WTC11 (cell line): ENCODE data around the gene BOD1L1.

Source experiments
- CREB1 ChIP-seq: sonication (generic); formaldehyde crosslinking; IDR thresholded peaks from 2 replicates; pipeline ENCODE4 v1.8.0; 2023; ENCODE audit warnings: mild to moderate bottlenecking, missing genetic modification reagents
- TEAD4 ChIP-seq: sonication (generic); formaldehyde crosslinking; IDR thresholded peaks from 2 replicates; pipeline ENCODE4 v1.8.0; 2022; ENCODE audit warnings: mild to moderate bottlenecking, missing genetic modification reagents
- ZNF232 ChIP-seq: sonication (generic); formaldehyde crosslinking; IDR thresholded peaks from 2 replicates; pipeline ENCODE4 v1.8.0; 2022; ENCODE audit warnings: mild to moderate bottlenecking, missing genetic modification reagents
- ZNF263 ChIP-seq: sonication (generic); formaldehyde crosslinking; IDR thresholded peaks from 2 replicates; pipeline ENCODE4 v1.8.1; 2022; ENCODE audit warnings: low read depth, mild to moderate bottlenecking, moderate library complexity, missing genetic modification reagents
- TF ChIP-seq, protein P1 (sequence below): sonication (generic); formaldehyde crosslinking; IDR thresholded peaks from 2 replicates; pipeline ENCODE4 v1.8.0; 2022; ENCODE audit warnings: missing genetic modification reagents
- TF ChIP-seq, protein P2 (sequence below): fragments of 200-600 bp; IDR thresholded peaks from 2 replicates; pipeline ENCODE4 v1.8.0; 2022; ENCODE audit warnings: antibody characterized with exemption
- TF ChIP-seq, protein P3 (sequence below): sonication (generic); formaldehyde crosslinking; IDR thresholded peaks from 2 replicates; pipeline ENCODE4 v1.8.1; 2022; ENCODE audit warnings: low read depth, missing genetic modification reagents, borderline replicate concordance
- TF ChIP-seq, protein P4 (sequence below): sonication (generic); formaldehyde crosslinking; IDR thresholded peaks from 2 replicates; pipeline ENCODE4 v1.8.0; 2022; ENCODE audit warnings: mild to moderate bottlenecking, missing genetic modification reagents
- TF ChIP-seq, protein P5 (sequence below): sonication (generic); formaldehyde crosslinking; IDR thresholded peaks from 2 replicates; pipeline ENCODE4 v1.8.1; 2023; ENCODE audit warnings: mild to moderate bottlenecking, missing genetic modification reagents, moderate library complexity
- TF ChIP-seq, protein P6 (sequence below): sonication (generic); formaldehyde crosslinking; IDR thresholded peaks from 2 replicates; pipeline ENCODE4 v1.8.1; 2023; ENCODE audit warnings: mild to moderate bottlenecking, moderate library complexity, missing genetic modification reagents

DNA sequence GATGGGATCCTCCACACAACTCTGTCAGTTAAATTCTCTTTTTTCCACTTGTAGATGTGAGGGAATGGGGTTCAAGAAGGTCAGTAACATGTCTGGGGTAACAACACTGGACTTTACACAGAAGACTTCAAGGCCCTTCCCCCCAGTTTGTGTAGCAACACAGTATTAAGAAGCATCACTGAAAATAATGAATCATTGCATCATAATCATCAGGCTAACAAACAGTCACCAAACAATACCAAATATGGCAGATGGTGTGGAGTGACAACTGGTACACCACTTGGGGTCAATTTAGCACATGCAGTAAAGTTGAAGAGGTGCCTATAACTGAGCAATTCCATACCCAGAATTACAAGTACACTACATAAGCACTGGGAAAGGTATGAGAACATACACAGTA, 38.6 kb downstream of the BOD1L1 start:
- no peak for TF ChIP-seq ZNF263 (CRISPR knock-in tag)
- TF ChIP-seq, protein P1, sequence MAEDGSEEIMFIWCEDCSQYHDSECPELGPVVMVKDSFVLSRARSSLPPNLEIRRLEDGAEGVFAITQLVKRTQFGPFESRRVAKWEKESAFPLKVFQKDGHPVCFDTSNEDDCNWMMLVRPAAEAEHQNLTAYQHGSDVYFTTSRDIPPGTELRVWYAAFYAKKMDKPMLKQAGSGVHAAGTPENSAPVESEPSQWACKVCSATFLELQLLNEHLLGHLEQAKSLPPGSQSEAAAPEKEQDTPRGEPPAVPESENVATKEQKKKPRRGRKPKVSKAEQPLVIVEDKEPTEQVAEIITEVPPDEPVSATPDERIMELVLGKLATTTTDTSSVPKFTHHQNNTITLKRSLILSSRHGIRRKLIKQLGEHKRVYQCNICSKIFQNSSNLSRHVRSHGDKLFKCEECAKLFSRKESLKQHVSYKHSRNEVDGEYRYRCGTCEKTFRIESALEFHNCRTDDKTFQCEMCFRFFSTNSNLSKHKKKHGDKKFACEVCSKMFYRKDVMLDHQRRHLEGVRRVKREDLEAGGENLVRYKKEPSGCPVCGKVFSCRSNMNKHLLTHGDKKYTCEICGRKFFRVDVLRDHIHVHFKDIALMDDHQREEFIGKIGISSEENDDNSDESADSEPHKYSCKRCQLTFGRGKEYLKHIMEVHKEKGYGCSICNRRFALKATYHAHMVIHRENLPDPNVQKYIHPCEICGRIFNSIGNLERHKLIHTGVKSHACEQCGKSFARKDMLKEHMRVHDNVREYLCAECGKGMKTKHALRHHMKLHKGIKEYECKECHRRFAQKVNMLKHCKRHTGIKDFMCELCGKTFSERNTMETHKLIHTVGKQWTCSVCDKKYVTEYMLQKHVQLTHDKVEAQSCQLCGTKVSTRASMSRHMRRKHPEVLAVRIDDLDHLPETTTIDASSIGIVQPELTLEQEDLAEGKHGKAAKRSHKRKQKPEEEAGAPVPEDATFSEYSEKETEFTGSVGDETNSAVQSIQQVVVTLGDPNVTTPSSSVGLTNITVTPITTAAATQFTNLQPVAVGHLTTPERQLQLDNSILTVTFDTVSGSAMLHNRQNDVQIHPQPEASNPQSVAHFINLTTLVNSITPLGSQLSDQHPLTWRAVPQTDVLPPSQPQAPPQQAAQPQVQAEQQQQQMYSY (CRISPR knock-in tag): no peak
- TF ChIP-seq, protein P2, sequence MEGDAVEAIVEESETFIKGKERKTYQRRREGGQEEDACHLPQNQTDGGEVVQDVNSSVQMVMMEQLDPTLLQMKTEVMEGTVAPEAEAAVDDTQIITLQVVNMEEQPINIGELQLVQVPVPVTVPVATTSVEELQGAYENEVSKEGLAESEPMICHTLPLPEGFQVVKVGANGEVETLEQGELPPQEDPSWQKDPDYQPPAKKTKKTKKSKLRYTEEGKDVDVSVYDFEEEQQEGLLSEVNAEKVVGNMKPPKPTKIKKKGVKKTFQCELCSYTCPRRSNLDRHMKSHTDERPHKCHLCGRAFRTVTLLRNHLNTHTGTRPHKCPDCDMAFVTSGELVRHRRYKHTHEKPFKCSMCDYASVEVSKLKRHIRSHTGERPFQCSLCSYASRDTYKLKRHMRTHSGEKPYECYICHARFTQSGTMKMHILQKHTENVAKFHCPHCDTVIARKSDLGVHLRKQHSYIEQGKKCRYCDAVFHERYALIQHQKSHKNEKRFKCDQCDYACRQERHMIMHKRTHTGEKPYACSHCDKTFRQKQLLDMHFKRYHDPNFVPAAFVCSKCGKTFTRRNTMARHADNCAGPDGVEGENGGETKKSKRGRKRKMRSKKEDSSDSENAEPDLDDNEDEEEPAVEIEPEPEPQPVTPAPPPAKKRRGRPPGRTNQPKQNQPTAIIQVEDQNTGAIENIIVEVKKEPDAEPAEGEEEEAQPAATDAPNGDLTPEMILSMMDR: no peak
- TF ChIP-seq ZNF232: no peak
- TF ChIP-seq, protein P3, sequence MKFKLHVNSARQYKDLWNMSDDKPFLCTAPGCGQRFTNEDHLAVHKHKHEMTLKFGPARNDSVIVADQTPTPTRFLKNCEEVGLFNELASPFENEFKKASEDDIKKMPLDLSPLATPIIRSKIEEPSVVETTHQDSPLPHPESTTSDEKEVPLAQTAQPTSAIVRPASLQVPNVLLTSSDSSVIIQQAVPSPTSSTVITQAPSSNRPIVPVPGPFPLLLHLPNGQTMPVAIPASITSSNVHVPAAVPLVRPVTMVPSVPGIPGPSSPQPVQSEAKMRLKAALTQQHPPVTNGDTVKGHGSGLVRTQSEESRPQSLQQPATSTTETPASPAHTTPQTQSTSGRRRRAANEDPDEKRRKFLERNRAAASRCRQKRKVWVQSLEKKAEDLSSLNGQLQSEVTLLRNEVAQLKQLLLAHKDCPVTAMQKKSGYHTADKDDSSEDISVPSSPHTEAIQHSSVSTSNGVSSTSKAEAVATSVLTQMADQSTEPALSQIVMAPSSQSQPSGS (CRISPR knock-in tag): no peak
- TF ChIP-seq, protein P4, sequence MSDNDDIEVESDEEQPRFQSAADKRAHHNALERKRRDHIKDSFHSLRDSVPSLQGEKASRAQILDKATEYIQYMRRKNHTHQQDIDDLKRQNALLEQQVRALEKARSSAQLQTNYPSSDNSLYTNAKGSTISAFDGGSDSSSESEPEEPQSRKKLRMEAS (CRISPR knock-in tag): no peak
- TF ChIP-seq, protein P5, sequence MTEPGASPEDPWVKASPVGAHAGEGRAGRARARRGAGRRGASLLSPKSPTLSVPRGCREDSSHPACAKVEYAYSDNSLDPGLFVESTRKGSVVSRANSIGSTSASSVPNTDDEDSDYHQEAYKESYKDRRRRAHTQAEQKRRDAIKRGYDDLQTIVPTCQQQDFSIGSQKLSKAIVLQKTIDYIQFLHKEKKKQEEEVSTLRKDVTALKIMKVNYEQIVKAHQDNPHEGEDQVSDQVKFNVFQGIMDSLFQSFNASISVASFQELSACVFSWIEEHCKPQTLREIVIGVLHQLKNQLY (CRISPR knock-in tag): no peak
- TF ChIP-seq, protein P6, sequence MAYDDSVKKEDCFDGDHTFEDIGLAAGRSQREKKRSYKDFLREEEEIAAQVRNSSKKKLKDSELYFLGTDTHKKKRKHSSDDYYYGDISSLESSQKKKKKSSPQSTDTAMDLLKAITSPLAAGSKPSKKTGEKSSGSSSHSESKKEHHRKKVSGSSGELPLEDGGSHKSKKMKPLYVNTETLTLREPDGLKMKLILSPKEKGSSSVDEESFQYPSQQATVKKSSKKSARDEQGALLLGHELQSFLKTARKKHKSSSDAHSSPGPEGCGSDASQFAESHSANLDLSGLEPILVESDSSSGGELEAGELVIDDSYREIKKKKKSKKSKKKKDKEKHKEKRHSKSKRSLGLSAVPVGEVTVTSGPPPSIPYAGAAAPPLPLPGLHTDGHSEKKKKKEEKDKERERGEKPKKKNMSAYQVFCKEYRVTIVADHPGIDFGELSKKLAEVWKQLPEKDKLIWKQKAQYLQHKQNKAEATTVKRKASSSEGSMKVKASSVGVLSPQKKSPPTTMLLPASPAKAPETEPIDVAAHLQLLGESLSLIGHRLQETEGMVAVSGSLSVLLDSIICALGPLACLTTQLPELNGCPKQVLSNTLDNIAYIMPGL: no peak
- TF ChIP-seq CREB1 (CRISPR knock-in tag): no peak
- no peak for TF ChIP-seq TEAD4 (CRISPR knock-in tag)
